ENCODE results near the gene SH3GL2.

GRCh38 chr9:17725399-17726010 is 146.6 kb downstream of the SH3GL2 start:
- TF ChIP-seq EP300 (IDR thresholded peaks at IDR 0.05; ENCODE audit: borderline replicate concordance) (no peak), MAX (IDR thresholded peaks at IDR 0.05) (no peak), NFIC (IDR thresholded peaks at IDR 0.05) (no peak)
